HG03064 (cell line): ENCODE results near the gene ETFA.
"Not testable (repeated sequence)": the region's sequence is repeated elsewhere in the genome, so short reads cannot be mapped to it uniquely, and the experiment has no call there.

Experiments
- ATAC-seq: cut with Tn5 transposase; IDR thresholded peaks from one replicate; pipeline ENCODE4 v1.9.1; 2021; ENCODE audit warnings: low read depth; ENCODE audit not compliant: unreplicated experiment

The ETFA gene

GRCh38 chr15:76327191-76328105 is 16.2 kb upstream of the ETFA start:
- ATAC-seq = no peak

- no peak for ATAC-seq
Measured at GRCh38 chr15:76325704-76326103, 14.4 kb upstream of the ETFA start.

GRCh38 chr15:76324066-76324465 is 12.8 kb upstream of the ETFA start:
- no peak for ATAC-seq

GRCh38 chr15:76321602-76322001 is 10.3 kb upstream of the ETFA start:
- ATAC-seq = no peak

GRCh38 chr15:76321171-76321570 is 9.9 kb upstream of the ETFA start:
- ATAC-seq = no peak

- no peak for ATAC-seq
Measured at GRCh38 chr15:76320012-76320411, 8.7 kb upstream of the ETFA start.

- ATAC-seq = no peak
Measured at GRCh38 chr15:76313731-76314130, 2.5 kb upstream of the ETFA start.

GRCh38 chr15:76313175-76313567 is 1.9 kb upstream of the ETFA start:
- not testable (repeated sequence) for ATAC-seq

- ATAC-seq = no peak
Measured at GRCh38 chr15:76312540-76313174, 1.4 kb upstream of the ETFA start.

GRCh38 chr15:76310475-76311099 is 682 bp downstream of the ETFA start:
- peak; percentile 11 for ATAC-seq

- no peak for ATAC-seq
Measured at GRCh38 chr15:76309601-76310330, 1.5 kb downstream of the ETFA start.

GRCh38 chr15:76303909-76304308 is 7.4 kb downstream of the ETFA start:
- no peak for ATAC-seq

GRCh38 chr15:76299786-76300185 is 11.5 kb downstream of the ETFA start:
- ATAC-seq = no peak

- ATAC-seq = no peak
Measured at GRCh38 chr15:76298986-76299385, 12.3 kb downstream of the ETFA start.

GRCh38 chr15:76297951-76298350 is 13.3 kb downstream of the ETFA start:
- not testable (repeated sequence) for ATAC-seq

GRCh38 chr15:76296849-76297248 is 14.4 kb downstream of the ETFA start:
- no peak for ATAC-seq

GRCh38 chr15:76294463-76294862 is 16.8 kb downstream of the ETFA start:
- ATAC-seq = not testable (repeated sequence)

- ATAC-seq = no peak
Measured at GRCh38 chr15:76293361-76293760, 17.9 kb downstream of the ETFA start.

GRCh38 chr15:76289582-76289981 is 21.7 kb downstream of the ETFA start:
- ATAC-seq = no peak

GRCh38 chr15:76286271-76286879 is 24.9 kb downstream of the ETFA start:
- ATAC-seq = no peak
